IMR-90 (cell line): ENCODE results near the gene MDM2.

Experiments
- POLR2A ChIP-seq: IDR thresholded peaks from 2 replicates; pipeline ENCODE4 v1.6.1; 2012; ENCODE audit warnings: mild to moderate bottlenecking, low read depth, low read length
- SMC3 ChIP-seq: fragments of 150-350 bp; IDR thresholded peaks from 2 replicates; pipeline ENCODE4 v1.6.1; 2016; ENCODE audit warnings: low read depth, mild to moderate bottlenecking, antibody characterized with exemption, low read length, moderate library complexity
- TF ChIP-seq, protein P1 (sequence below): conservative IDR thresholded peaks from 2 replicates; pipeline ENCODE4 v1.5.1; 2012; ENCODE audit warnings: mild to moderate bottlenecking, low read depth, low read length, improper control_type of control experiment

DNA sequence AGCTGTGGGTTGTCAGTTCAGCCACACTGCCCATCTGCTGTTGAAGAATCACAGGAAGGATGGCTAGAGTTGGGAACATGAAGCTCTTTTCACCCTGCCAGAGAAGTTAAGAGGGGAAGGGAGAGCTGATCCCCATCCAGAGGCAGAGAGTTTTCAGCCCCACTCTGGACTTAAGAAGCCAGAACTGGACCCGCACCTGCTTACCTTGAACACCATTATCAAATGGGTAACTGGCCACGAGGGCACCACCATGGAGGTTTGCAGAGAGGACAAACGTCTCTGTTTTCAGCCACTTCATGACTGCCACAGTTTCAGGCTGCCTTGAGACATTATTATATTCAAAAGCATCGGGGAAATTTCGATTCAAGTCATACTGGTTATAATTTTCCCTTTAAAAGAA lies 62.0 kb downstream of the MDM2 start:
- TF ChIP-seq, protein P1, sequence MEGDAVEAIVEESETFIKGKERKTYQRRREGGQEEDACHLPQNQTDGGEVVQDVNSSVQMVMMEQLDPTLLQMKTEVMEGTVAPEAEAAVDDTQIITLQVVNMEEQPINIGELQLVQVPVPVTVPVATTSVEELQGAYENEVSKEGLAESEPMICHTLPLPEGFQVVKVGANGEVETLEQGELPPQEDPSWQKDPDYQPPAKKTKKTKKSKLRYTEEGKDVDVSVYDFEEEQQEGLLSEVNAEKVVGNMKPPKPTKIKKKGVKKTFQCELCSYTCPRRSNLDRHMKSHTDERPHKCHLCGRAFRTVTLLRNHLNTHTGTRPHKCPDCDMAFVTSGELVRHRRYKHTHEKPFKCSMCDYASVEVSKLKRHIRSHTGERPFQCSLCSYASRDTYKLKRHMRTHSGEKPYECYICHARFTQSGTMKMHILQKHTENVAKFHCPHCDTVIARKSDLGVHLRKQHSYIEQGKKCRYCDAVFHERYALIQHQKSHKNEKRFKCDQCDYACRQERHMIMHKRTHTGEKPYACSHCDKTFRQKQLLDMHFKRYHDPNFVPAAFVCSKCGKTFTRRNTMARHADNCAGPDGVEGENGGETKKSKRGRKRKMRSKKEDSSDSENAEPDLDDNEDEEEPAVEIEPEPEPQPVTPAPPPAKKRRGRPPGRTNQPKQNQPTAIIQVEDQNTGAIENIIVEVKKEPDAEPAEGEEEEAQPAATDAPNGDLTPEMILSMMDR: no peak
- no peak for TF ChIP-seq SMC3
- no peak for TF ChIP-seq POLR2A
